Caco-2 (cell line): Measurements from ENCODE around the gene HIRA. TPM values are rescaled to one million over a fixed set of nuclear protein-coding genes. Genes with fewer than 3 reads are reported as not detected.

Source experiments
- BruUV-seq: library from RNA; stranded (reverse); fragments of 400-500 nt; replicated peaks from 2 replicates; lab custom pipeline; 2021; lab: Mats Ljungman, UMichigan
- CTCF ChIA-PET: fragments of 300-600 bp; sonication (Branson Sonifier 250); formaldehyde crosslinking; loops from one replicate; lab custom pipeline; 2022; ENCODE audit warnings: antibody characterized with exemption; lab: Charles Lee
- POLR2A ChIA-PET: fragments of 300-600 bp; sonication (Branson Sonifier 250); formaldehyde crosslinking; loops from one replicate; lab custom pipeline; 2022; ENCODE audit warnings: antibody characterized with exemption; lab: Charles Lee
- DNase-seq, 2 experiments: peaks; one replicate each; pipeline versions ENCODE4 v3.0.0 to v3.0.0-alpha.2; 2020 to 2022
- H3K27me3 ChIP-seq: replicated peaks from 2 replicates; pipeline ENCODE4 v1.6.0; 2011; ENCODE audit warnings: low read length; ENCODE audit not compliant: control insufficient read depth, insufficient read depth
- H3K36me3 ChIP-seq: 2 replicates; pipeline ENCODE4 v1.5.1; 2011; ENCODE audit warnings: low read length; ENCODE audit not compliant: control insufficient read depth, insufficient read depth
- H3K4me1 ChIP-seq: fragments of 250-450 bp; sonication (Bioruptor Pico); 2 replicates; pipeline ENCODE4 v1.5.1; 2020; ENCODE audit warnings: mild to moderate bottlenecking
- H3K4me3 ChIP-seq: 2 replicates; pipeline ENCODE4 v1.5.1; 2011; ENCODE audit warnings: low read depth, mild to moderate bottlenecking, control low read depth, low read length
- H3K9me3 ChIP-seq: fragments of 250-450 bp; sonication (Bioruptor Pico); 2 replicates; pipeline ENCODE4 v1.5.1; 2020; ENCODE audit warnings: mild to moderate bottlenecking, moderate library complexity
- H3K27ac Mint-ChIP-seq: one replicate; pipeline ENCODE4 v1.8.0; 2022; ENCODE audit warnings: mixed read lengths; ENCODE audit not compliant: unreplicated experiment
- H3K27me3 Mint-ChIP-seq: one replicate; pipeline ENCODE4 v1.8.0; 2022; ENCODE audit warnings: mixed read lengths; ENCODE audit not compliant: insufficient read depth, unreplicated experiment
- H3K36me3 Mint-ChIP-seq: one replicate; pipeline ENCODE4 v1.8.0; 2022; ENCODE audit warnings: mild to moderate bottlenecking, mixed read lengths; ENCODE audit not compliant: insufficient read depth, unreplicated experiment
- H3K4me1 Mint-ChIP-seq: one replicate; pipeline ENCODE4 v1.8.0; 2022; ENCODE audit warnings: low read depth, mixed read lengths; ENCODE audit not compliant: unreplicated experiment
- H3K4me3 Mint-ChIP-seq: one replicate; pipeline ENCODE4 v1.8.0; 2022; ENCODE audit warnings: mild to moderate bottlenecking, moderate library complexity, mixed read lengths; ENCODE audit not compliant: unreplicated experiment
- H3K9me3 Mint-ChIP-seq: one replicate; pipeline ENCODE4 v1.8.0; 2022; ENCODE audit warnings: mixed read lengths; ENCODE audit not compliant: unreplicated experiment
- intact Hi-C: fragments of 100-400 bp; cut with micrococcal nuclease; formaldehyde crosslinking; loops from one replicate; pipeline ENCODE4 v1.10.0; 2022; ENCODE audit not compliant: unreplicated experiment
- total RNA-seq: library from RNA; stranded (reverse); gene quantifications from 2 replicates; pipeline ENCODE4 v1.2.3, GENCODE V29; 2022
- TF ChIP-seq, protein P1 (sequence below), 2 experiments: fragments of 200-600 bp in 1 of 2; IDR thresholded peaks; 1 replicate in 1 of 2; 2 replicates in 1 of 2; pipeline versions ENCODE4 v1.5.1 to v1.8.0; 2011 to 2022; ENCODE audit warnings: antibody characterized with exemption in 1 of 2, control low read depth in 1 of 2, inconsistent platforms in 1 of 2, low read depth in 1 of 2, low read length in 1 of 2, mild to moderate bottlenecking in 1 of 2, moderate library complexity in 1 of 2; ENCODE audit not compliant: insufficient read depth in 1 of 2, severe bottlenecking in 1 of 2, unreplicated experiment in 1 of 2

HIRA gene
- total RNA-seq, 1 experiment from 2014 or later: 60.1 TPM

DNA sequence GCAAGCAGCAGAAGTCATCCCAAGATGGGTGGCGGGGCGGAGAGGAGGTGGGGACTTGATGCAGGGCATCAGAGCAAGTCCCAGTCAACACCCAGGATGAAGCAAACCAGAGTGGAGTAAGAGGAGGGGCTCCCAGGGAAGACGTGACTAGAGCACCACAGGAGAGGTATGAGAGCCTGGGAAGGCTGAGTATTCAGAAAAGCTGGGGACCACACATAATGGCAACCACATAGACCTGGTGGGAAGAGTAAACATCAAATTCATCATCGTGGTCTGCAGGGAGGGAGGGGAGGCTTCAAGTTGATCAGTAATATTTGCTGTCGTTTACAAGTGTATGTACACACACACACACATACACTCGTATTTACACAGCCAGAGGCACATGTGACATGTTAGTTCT lies 79.3 kb downstream of the HIRA start:
- Histone ChIP-seq H3K4me1 (no peaks in the 10 kb centered on the region), H3K27me3 (no peaks in the 10 kb centered on the region), H3K9me3 (no peaks in the 10 kb centered on the region), H3K4me3 (no peak overlapping the region), H3K36me3 (peaks cover 4% of the 10 kb centered on the region)
- CTCF ChIA-PET: no interaction called here
- TF ChIP-seq, protein P1, sequence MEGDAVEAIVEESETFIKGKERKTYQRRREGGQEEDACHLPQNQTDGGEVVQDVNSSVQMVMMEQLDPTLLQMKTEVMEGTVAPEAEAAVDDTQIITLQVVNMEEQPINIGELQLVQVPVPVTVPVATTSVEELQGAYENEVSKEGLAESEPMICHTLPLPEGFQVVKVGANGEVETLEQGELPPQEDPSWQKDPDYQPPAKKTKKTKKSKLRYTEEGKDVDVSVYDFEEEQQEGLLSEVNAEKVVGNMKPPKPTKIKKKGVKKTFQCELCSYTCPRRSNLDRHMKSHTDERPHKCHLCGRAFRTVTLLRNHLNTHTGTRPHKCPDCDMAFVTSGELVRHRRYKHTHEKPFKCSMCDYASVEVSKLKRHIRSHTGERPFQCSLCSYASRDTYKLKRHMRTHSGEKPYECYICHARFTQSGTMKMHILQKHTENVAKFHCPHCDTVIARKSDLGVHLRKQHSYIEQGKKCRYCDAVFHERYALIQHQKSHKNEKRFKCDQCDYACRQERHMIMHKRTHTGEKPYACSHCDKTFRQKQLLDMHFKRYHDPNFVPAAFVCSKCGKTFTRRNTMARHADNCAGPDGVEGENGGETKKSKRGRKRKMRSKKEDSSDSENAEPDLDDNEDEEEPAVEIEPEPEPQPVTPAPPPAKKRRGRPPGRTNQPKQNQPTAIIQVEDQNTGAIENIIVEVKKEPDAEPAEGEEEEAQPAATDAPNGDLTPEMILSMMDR (IDR thresholded peaks at IDR 0.05; ENCODE audit: insufficient read depth in 1 of 2, low read depth in 1 of 2, low read length in 1 of 2, severe bottlenecking in 1 of 2, unreplicated experiment in 1 of 2): no peak
- H3K4me3 Mint-ChIP-seq: no peak overlapping the region
- peaks cover 49% of the 10 kb centered on the region for H3K36me3 Mint-ChIP-seq
- intact Hi-C loops: no loop called here
- BruUV-seq: no TSS peak
- POLR2A ChIA-PET: no interaction called here
- DNase-seq: no peak
- H3K27ac Mint-ChIP-seq: peak overlapping the region; percentile 3
- no peaks in the 10 kb centered on the region for H3K9me3 Mint-ChIP-seq
- H3K4me1 Mint-ChIP-seq: no peaks in the 10 kb centered on the region
- no peaks in the 10 kb centered on the region for H3K27me3 Mint-ChIP-seq

DNA sequence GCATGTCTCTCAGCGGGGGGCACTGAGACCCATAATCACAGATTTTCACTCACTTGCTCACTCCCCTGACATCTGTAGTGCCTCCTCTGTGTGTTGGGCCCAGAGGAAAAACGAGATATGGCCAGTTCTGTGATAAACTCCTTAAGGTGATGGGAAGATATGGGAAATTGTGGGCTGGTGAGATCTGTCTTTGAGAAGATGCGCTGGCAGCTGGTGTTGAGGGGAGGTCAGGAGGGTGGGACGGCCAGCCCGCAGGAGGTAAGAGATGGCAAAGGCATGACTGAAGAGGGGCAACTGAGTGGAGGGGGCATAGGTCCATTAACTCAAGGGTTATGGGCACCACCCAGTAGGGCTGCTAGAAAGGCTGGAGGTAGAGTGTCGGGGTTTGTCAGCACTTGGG lies 79.9 kb downstream of the HIRA start:
- H3K36me3 ChIP-seq: peaks cover 4% of the 10 kb centered on the region
- Mint-ChIP-seq H3K9me3 (peaks cover 3% of the 10 kb centered on the region), H3K4me1 (no peaks in the 10 kb centered on the region), H3K36me3 (peaks cover 52% of the 10 kb centered on the region), H3K27me3 (no peaks in the 10 kb centered on the region), H3K4me3 (no peak overlapping the region), H3K27ac (no peak overlapping the region)
- H3K4me1 ChIP-seq: no peaks in the 10 kb centered on the region
- H3K9me3 ChIP-seq: no peaks in the 10 kb centered on the region
- H3K27me3 ChIP-seq: no peaks in the 10 kb centered on the region
- H3K4me3 ChIP-seq: no peak overlapping the region
- no TSS peak for BruUV-seq
- DNase-seq: no peak
- intact Hi-C loops: no loop called here
- TF ChIP-seq, protein P1 (IDR thresholded peaks at IDR 0.05; ENCODE audit: insufficient read depth in 1 of 2, low read depth in 1 of 2, low read length in 1 of 2, severe bottlenecking in 1 of 2, unreplicated experiment in 1 of 2): no peak
- CTCF ChIA-PET: no interaction called here
- POLR2A ChIA-PET: no interaction called here

DNA sequence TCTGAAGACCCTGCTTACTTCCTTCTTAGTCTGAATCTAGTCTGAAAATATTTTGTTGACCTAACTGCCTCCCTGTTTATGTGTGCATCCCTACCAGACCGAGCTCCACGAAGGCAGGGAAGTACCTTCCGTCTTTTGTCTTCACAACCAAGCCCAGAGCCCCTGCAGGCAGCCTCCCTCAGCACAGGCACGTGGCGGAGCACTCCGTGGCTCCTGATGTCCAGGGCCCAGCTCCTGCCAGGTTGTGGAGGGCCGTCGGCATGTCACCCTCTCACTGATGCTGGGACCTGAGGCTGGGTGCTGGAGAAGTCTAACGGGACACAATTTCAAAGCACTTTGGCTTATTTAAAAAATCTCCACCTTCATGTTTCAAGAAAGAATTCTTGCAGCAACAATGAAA lies 80.6 kb downstream of the HIRA start:
- POLR2A ChIA-PET: no interaction called here
- no TSS peak for BruUV-seq
- intact Hi-C loops: no loop called here

More for the DNA sequence above, 80.6 kb downstream of the HIRA start:
- no peak for DNase-seq
- CTCF ChIA-PET: no interaction called here
- H3K9me3 ChIP-seq: no peaks in the 10 kb centered on the region
- Mint-ChIP-seq H3K27ac (no peak overlapping the region), H3K9me3 (peaks cover 8% of the 10 kb centered on the region), H3K4me3 (no peak overlapping the region), H3K27me3 (no peaks in the 10 kb centered on the region), H3K4me1 (no peaks in the 10 kb centered on the region), H3K36me3 (peaks cover 55% of the 10 kb centered on the region)
- H3K36me3 ChIP-seq: peaks cover 4% of the 10 kb centered on the region
- no peaks in the 10 kb centered on the region for H3K4me1 ChIP-seq
- H3K27me3 ChIP-seq: no peaks in the 10 kb centered on the region
- TF ChIP-seq, protein P1 (IDR thresholded peaks at IDR 0.05; ENCODE audit: insufficient read depth in 1 of 2, low read depth in 1 of 2, low read length in 1 of 2, severe bottlenecking in 1 of 2, unreplicated experiment in 1 of 2): no peak
- H3K4me3 ChIP-seq: no peak overlapping the region
